Fibroblast of peridontal ligament (primary cell): Measurements from ENCODE around the gene DSG3.

Experiments
- DNase-seq: peaks from one replicate; pipeline ENCODE4 v3.0.0-alpha.2; 2010; ENCODE audit errors: extremely low read depth

Gene DSG3

GRCh38 chr18:31513189-31513935 lies 65.8 kb downstream of the DSG3 start:
- no peak for DNase-seq

GRCh38 chr18:31516437-31516836 lies 68.9 kb downstream of the DSG3 start:
- DNase-seq = no peak

- no peak for DNase-seq
These were observed 78.8 kb downstream of the DSG3 start for GRCh38 chr18:31526374-31526773.
